Left renal cortex interstitium (tissue), 4 donors: ENCODE data around the gene DPYSL4. TPM values are rescaled to one million over a fixed set of nuclear protein-coding genes. Genes with fewer than 3 reads are reported as not detected.

Source experiments
- DNase-seq, 4 donors: peaks; one replicate each; pipeline ENCODE4 v3.0.0-alpha.2; 2013; ENCODE audit warnings: low read depth in 4 of 4, low spot score in 2 of 4, missing footprints in 1 of 4
- polyA plus RNA-seq, 4 donors: library from polyadenylated mRNA; unstranded; fragments of 120-200 nt; gene quantifications; one replicate each; pipeline ENCODE4 v1.2.1, GENCODE V29; 2013; ENCODE audit not compliant: insufficient read length in 4 of 4

The DPYSL4 gene
- polyA plus RNA-seq, 4 donors: 14.2 to 22.3 (median 21.4) TPM

GRCh38 chr10:132162590-132163277, 24.0 kb upstream of the DPYSL4 start:
- DNase-seq: no peak

- DNase-seq: no peak
Measured at GRCh38 chr10:132163278-132163765, 23.4 kb upstream of the DPYSL4 start.

- no peak for DNase-seq
Measured at GRCh38 chr10:132163826-132164515, 22.8 kb upstream of the DPYSL4 start.

- no peak for DNase-seq
Measured at GRCh38 chr10:132164761-132165278, 21.9 kb upstream of the DPYSL4 start.

GRCh38 chr10:132165416-132165980, 21.2 kb upstream of the DPYSL4 start:
- no peak for DNase-seq

GRCh38 chr10:132166216-132166950, 20.4 kb upstream of the DPYSL4 start:
- no peak for DNase-seq

GRCh38 chr10:132167041-132167674, 19.6 kb upstream of the DPYSL4 start:
- no peak for DNase-seq

- DNase-seq: no peak
Measured at GRCh38 chr10:132167976-132168375, 18.8 kb upstream of the DPYSL4 start.

GRCh38 chr10:132168571-132169030, 18.1 kb upstream of the DPYSL4 start:
- no peak for DNase-seq

- DNase-seq: no peak
Measured at GRCh38 chr10:132169031-132169765, 17.6 kb upstream of the DPYSL4 start.

GRCh38 chr10:132169766-132170560, 16.8 kb upstream of the DPYSL4 start:
- DNase-seq: no peak

GRCh38 chr10:132170561-132171361, 16.0 kb upstream of the DPYSL4 start:
- DNase-seq: no peak

GRCh38 chr10:132172091-132173066, 14.4 kb upstream of the DPYSL4 start:
- DNase-seq: no peak

GRCh38 chr10:132173185-132173584, 13.6 kb upstream of the DPYSL4 start:
- no peak for DNase-seq

- no peak for DNase-seq
Measured at GRCh38 chr10:132174237-132174636, 12.5 kb upstream of the DPYSL4 start.

- no peak for DNase-seq
Measured at GRCh38 chr10:132175408-132175807, 11.3 kb upstream of the DPYSL4 start.
